Retinal pigment epithelial cell (primary cell): ENCODE data around the gene POU2F1.

ENCODE experiments used
- DNase-seq: peaks from one replicate; pipeline ENCODE4 v3.0.0-alpha.2; 2010; ENCODE audit warnings: low read depth
- H3K4me3 ChIP-seq: 2 replicates; pipeline ENCODE4 v1.5.1; 2011; ENCODE audit warnings: mild to moderate bottlenecking, low read length, control low read depth, moderate library complexity
- CTCF ChIP-seq: conservative IDR thresholded peaks from 2 replicates; pipeline ENCODE4 v1.5.1; 2011; ENCODE audit warnings: low read depth, low read length, control low read depth, inconsistent platforms

POU2F1 gene

GRCh38 chr1:167365360-167365759 lies 144.7 kb downstream of the POU2F1 start:
- no peak for DNase-seq
- H3K4me3 ChIP-seq = no peak overlapping the region
- no peak for TF ChIP-seq CTCF

- H3K4me3 ChIP-seq = no peak overlapping the region
- TF ChIP-seq CTCF = no peak
- no peak for DNase-seq
These were observed 147.0 kb downstream of the POU2F1 start for GRCh38 chr1:167367705-167368104.

GRCh38 chr1:167369175-167369574 lies 148.5 kb downstream of the POU2F1 start:
- TF ChIP-seq CTCF = no peak
- no peak overlapping the region for H3K4me3 ChIP-seq
- no peak for DNase-seq

GRCh38 chr1:167369933-167370332 lies 149.2 kb downstream of the POU2F1 start:
- H3K4me3 ChIP-seq = no peak overlapping the region
- DNase-seq = no peak
- no peak for TF ChIP-seq CTCF

GRCh38 chr1:167371030-167371429 lies 150.3 kb downstream of the POU2F1 start:
- no peak for TF ChIP-seq CTCF
- no peak for DNase-seq

GRCh38 chr1:167373398-167373797 lies 152.7 kb downstream of the POU2F1 start:
- no peak for TF ChIP-seq CTCF
- no peak overlapping the region for H3K4me3 ChIP-seq
- no peak for DNase-seq

More at GRCh38 chr1:167371030-167371429, 150.3 kb downstream of the POU2F1 start:
- H3K4me3 ChIP-seq = no peak overlapping the region

- DNase-seq = no peak
- TF ChIP-seq CTCF = no peak
- no peak overlapping the region for H3K4me3 ChIP-seq
These were observed 153.3 kb downstream of the POU2F1 start for GRCh38 chr1:167373986-167374385.
